ENCODE data around the gene HSPB6.

DNA sequence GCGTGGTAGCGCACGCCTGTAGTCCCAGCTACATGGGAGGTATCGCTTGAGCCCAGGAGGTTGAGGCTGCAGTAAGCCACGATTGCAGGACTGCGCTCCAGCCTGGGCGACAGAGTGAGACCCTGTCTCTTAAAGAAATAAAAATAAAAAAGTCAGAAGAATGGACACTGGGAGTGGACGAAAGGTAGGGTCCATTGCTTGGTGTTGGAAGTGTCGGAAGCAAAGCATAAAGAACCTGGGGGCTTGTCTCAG lies 18.1 kb upstream of the HSPB6 start:
- TF ChIP-seq POLR2AphosphoS5 (IDR thresholded peaks at IDR 0.05; ENCODE audit: low read depth), result no peak
- TF ChIP-seq, protein P1, sequence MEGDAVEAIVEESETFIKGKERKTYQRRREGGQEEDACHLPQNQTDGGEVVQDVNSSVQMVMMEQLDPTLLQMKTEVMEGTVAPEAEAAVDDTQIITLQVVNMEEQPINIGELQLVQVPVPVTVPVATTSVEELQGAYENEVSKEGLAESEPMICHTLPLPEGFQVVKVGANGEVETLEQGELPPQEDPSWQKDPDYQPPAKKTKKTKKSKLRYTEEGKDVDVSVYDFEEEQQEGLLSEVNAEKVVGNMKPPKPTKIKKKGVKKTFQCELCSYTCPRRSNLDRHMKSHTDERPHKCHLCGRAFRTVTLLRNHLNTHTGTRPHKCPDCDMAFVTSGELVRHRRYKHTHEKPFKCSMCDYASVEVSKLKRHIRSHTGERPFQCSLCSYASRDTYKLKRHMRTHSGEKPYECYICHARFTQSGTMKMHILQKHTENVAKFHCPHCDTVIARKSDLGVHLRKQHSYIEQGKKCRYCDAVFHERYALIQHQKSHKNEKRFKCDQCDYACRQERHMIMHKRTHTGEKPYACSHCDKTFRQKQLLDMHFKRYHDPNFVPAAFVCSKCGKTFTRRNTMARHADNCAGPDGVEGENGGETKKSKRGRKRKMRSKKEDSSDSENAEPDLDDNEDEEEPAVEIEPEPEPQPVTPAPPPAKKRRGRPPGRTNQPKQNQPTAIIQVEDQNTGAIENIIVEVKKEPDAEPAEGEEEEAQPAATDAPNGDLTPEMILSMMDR (IDR thresholded peaks at IDR 0.05; ENCODE audit: insufficient read depth, low read length), result no peak
- TF ChIP-seq REST (IDR thresholded peaks at IDR 0.05; ENCODE audit: insufficient replicate concordance, low read depth), result no peak
- TF ChIP-seq GABPA (IDR thresholded peaks at IDR 0.05; ENCODE audit: low read depth), result no peak
- TF ChIP-seq SPI1 (IDR thresholded peaks at IDR 0.05; ENCODE audit: borderline replicate concordance, low read depth), result no peak

Measured in HL-60 (cell line).